SJCRH30 (cell line): Measurements from ENCODE around the gene OR8G5. TPM values are rescaled to one million over a fixed set of nuclear protein-coding genes. Genes with fewer than 3 reads are reported as not detected.
"Not testable (repeated sequence)": the region's sequence is repeated elsewhere in the genome, so short reads cannot be mapped to it uniquely, and the experiment has no call there.

Source experiments
- DNase-seq, 2 experiments: peaks; one replicate each; pipeline ENCODE4 v3.0.0-alpha.2; 2015 to 2020
- H3K27ac ChIP-seq: fragments of 250-450 bp; sonication (Bioruptor Pico); 2 replicates; pipeline ENCODE4 v1.5.1; 2020; ENCODE audit warnings: mild to moderate bottlenecking, moderate library complexity
- H3K27me3 ChIP-seq: fragments of 250-450 bp; sonication (Bioruptor Pico); 2 replicates; pipeline ENCODE4 v1.5.1; 2020; ENCODE audit warnings: mild to moderate bottlenecking, moderate library complexity
- H3K36me3 ChIP-seq: fragments of 250-450 bp; sonication (Bioruptor Pico); 2 replicates; pipeline ENCODE4 v1.5.1; 2020; ENCODE audit warnings: mild to moderate bottlenecking, moderate library complexity
- H3K4me1 ChIP-seq: fragments of 250-450 bp; sonication (Bioruptor Pico); 2 replicates; pipeline ENCODE4 v1.5.1; 2020; ENCODE audit warnings: mild to moderate bottlenecking, moderate library complexity
- H3K4me3 ChIP-seq: fragments of 250-450 bp; sonication (Bioruptor Pico); 2 replicates; pipeline ENCODE4 v1.5.1; 2020; ENCODE audit warnings: mild to moderate bottlenecking, moderate library complexity
- H3K9me3 ChIP-seq: fragments of 250-450 bp; sonication (Bioruptor Pico); replicated peaks from 2 replicates; pipeline ENCODE4 v1.5.1; 2020; ENCODE audit warnings: mild to moderate bottlenecking, moderate library complexity
- total RNA-seq: library from RNA; depleted of rRNA; stranded (reverse); fragments of >200 nt; shearing (Covaris generic); gene quantifications from 2 replicates; pipeline ENCODE4 v1.2.3, GENCODE V29; 2014; rRNA removed

OR8G5 gene
- not detected in 2 replicates for total RNA-seq

- Histone ChIP-seq H3K27ac (no peak within 1 kb of the TSS), H3K9me3 (no peaks in the 10 kb centered on the region), H3K36me3 (no peaks in the 10 kb centered on the region), H3K4me1 (no peaks in the 10 kb centered on the region), H3K27me3 (no peaks in the 10 kb centered on the region), H3K4me3 (no peak within 1 kb of the TSS)
- no peak for DNase-seq
Observed at GRCh38 chr11:124256076-124256475, at the start of gene OR8G5. OR8G5 (plus strand) TSS chr11:124256376; CDS start chr11:124264932, 8,556 bp downstream.

- no peak overlapping the region for H3K4me3 ChIP-seq
- H3K4me1 ChIP-seq, result no peaks in the 10 kb centered on the region
- H3K36me3 ChIP-seq, result no peaks in the 10 kb centered on the region
- H3K27me3 ChIP-seq, result no peaks in the 10 kb centered on the region
- no peak for DNase-seq
- no peak overlapping the region for H3K27ac ChIP-seq
- H3K9me3 ChIP-seq, result no peaks in the 10 kb centered on the region
Observed at GRCh38 chr11:124207102-124207792, 48.9 kb upstream of the OR8G5 start.

- no peak overlapping the region for H3K4me3 ChIP-seq
- no peak for DNase-seq
- H3K9me3 ChIP-seq, result no peaks in the 10 kb centered on the region
- H3K4me1 ChIP-seq, result no peaks in the 10 kb centered on the region
- H3K27ac ChIP-seq, result no peak overlapping the region
- no peaks in the 10 kb centered on the region for H3K36me3 ChIP-seq
- no peaks in the 10 kb centered on the region for H3K27me3 ChIP-seq
Observed at GRCh38 chr11:124209824-124210357, 46.3 kb upstream of the OR8G5 start.

GRCh38 chr11:124210421-124210820 is 45.8 kb upstream of the OR8G5 start:
- no peak overlapping the region for H3K27ac ChIP-seq
- H3K4me1 ChIP-seq, result no peaks in the 10 kb centered on the region
- no peak for DNase-seq
- H3K4me3 ChIP-seq, result no peak overlapping the region
- H3K9me3 ChIP-seq, result no peaks in the 10 kb centered on the region
- H3K36me3 ChIP-seq, result no peaks in the 10 kb centered on the region
- no peaks in the 10 kb centered on the region for H3K27me3 ChIP-seq

GRCh38 chr11:124211321-124211720 is 44.9 kb upstream of the OR8G5 start:
- no peaks in the 10 kb centered on the region for H3K4me1 ChIP-seq
- H3K4me3 ChIP-seq, result no peak overlapping the region
- no peaks in the 10 kb centered on the region for H3K9me3 ChIP-seq
- no peak for DNase-seq
- H3K27ac ChIP-seq, result no peak overlapping the region
- H3K27me3 ChIP-seq, result no peaks in the 10 kb centered on the region
- H3K36me3 ChIP-seq, result no peaks in the 10 kb centered on the region

GRCh38 chr11:124214027-124214426 is 42.1 kb upstream of the OR8G5 start:
- Histone ChIP-seq H3K36me3 (no peaks in the 10 kb centered on the region), H3K27me3 (no peaks in the 10 kb centered on the region), H3K9me3 (no peaks in the 10 kb centered on the region), H3K27ac (no peak overlapping the region), H3K4me3 (no peak overlapping the region), H3K4me1 (no peaks in the 10 kb centered on the region)
- no peak for DNase-seq

GRCh38 chr11:124219126-124219525 is 37.0 kb upstream of the OR8G5 start:
- no peaks in the 10 kb centered on the region for H3K9me3 ChIP-seq
- no peaks in the 10 kb centered on the region for H3K27me3 ChIP-seq
- H3K36me3 ChIP-seq, result no peaks in the 10 kb centered on the region
- no peaks in the 10 kb centered on the region for H3K4me1 ChIP-seq
- H3K4me3 ChIP-seq, result no peak overlapping the region
- no peak overlapping the region for H3K27ac ChIP-seq
- DNase-seq, result no peak

- no peaks in the 10 kb centered on the region for H3K9me3 ChIP-seq
- no peak for DNase-seq
- H3K27ac ChIP-seq, result no peak overlapping the region
- no peaks in the 10 kb centered on the region for H3K27me3 ChIP-seq
- no peaks in the 10 kb centered on the region for H3K36me3 ChIP-seq
- no peak overlapping the region for H3K4me3 ChIP-seq
- no peaks in the 10 kb centered on the region for H3K4me1 ChIP-seq
Observed at GRCh38 chr11:124222407-124222806, 33.8 kb upstream of the OR8G5 start.

GRCh38 chr11:124224618-124225423 is 31.4 kb upstream of the OR8G5 start:
- not testable (repeated sequence) for H3K9me3 ChIP-seq, H3K36me3 ChIP-seq, DNase-seq, H3K27me3 ChIP-seq, H3K27ac ChIP-seq, H3K4me3 ChIP-seq, H3K4me1 ChIP-seq

- Histone ChIP-seq H3K27ac (no peak overlapping the region), H3K36me3 (no peaks in the 10 kb centered on the region), H3K27me3 (no peaks in the 10 kb centered on the region), H3K9me3 (no peaks in the 10 kb centered on the region), H3K4me1 (no peaks in the 10 kb centered on the region), H3K4me3 (no peak overlapping the region)
- DNase-seq, result no peak
Observed at GRCh38 chr11:124225471-124225870, 30.7 kb upstream of the OR8G5 start.

- Histone ChIP-seq H3K36me3 (no peaks in the 10 kb centered on the region), H3K4me1 (no peaks in the 10 kb centered on the region), H3K9me3 (no peaks in the 10 kb centered on the region), H3K4me3 (no peak overlapping the region), H3K27ac (no peak overlapping the region), H3K27me3 (no peaks in the 10 kb centered on the region)
- no peak for DNase-seq
Observed at GRCh38 chr11:124233376-124233775, 22.8 kb upstream of the OR8G5 start.

GRCh38 chr11:124238512-124238911 is 17.7 kb upstream of the OR8G5 start:
- H3K27ac ChIP-seq, result no peak overlapping the region
- H3K36me3 ChIP-seq, result no peaks in the 10 kb centered on the region
- H3K27me3 ChIP-seq, result no peaks in the 10 kb centered on the region
- no peak for DNase-seq
- H3K4me1 ChIP-seq, result no peaks in the 10 kb centered on the region
- no peaks in the 10 kb centered on the region for H3K9me3 ChIP-seq
- no peak overlapping the region for H3K4me3 ChIP-seq

GRCh38 chr11:124240621-124241397 is 15.4 kb upstream of the OR8G5 start, which contains the start of gene OR8G1:
OR8G1 (plus strand) TSS chr11:124241095; CDS start chr11:124249676, 8,581 bp downstream.
- no peaks in the 10 kb centered on the region for H3K9me3 ChIP-seq

GRCh38 chr11:124249869-124250268 is 6.3 kb upstream of the OR8G5 start:
- H3K9me3 ChIP-seq, H3K27ac ChIP-seq, H3K4me3 ChIP-seq, H3K36me3 ChIP-seq, H3K4me1 ChIP-seq, DNase-seq, H3K27me3 ChIP-seq: not testable (repeated sequence)

More at GRCh38 chr11:124240621-124241397, 15.4 kb upstream of the OR8G5 start, which contains the start of gene OR8G1:
- no peak for DNase-seq
- no peaks in the 10 kb centered on the region for H3K4me1 ChIP-seq
- no peak within 1 kb of the TSS for H3K27ac ChIP-seq
- no peaks in the 10 kb centered on the region for H3K36me3 ChIP-seq
- H3K27me3 ChIP-seq, result no peaks in the 10 kb centered on the region
- H3K4me3 ChIP-seq, result no peak within 1 kb of the TSS

GRCh38 chr11:124265041-124265440 is 8.9 kb downstream of the OR8G5 start:
- H3K4me1 ChIP-seq, H3K4me3 ChIP-seq, H3K27ac ChIP-seq, H3K27me3 ChIP-seq, DNase-seq, H3K36me3 ChIP-seq, H3K9me3 ChIP-seq: not testable (repeated sequence)
